Mucosa of descending colon (tissue), 3 donors: ENCODE results near the gene LMTK2. TPM values are rescaled to one million over a fixed set of nuclear protein-coding genes. Genes with fewer than 3 reads are reported as not detected.

Experiments
- ATAC-seq: fragments of 200-7000 bp; cut with Tn5 transposase; one replicate; pipeline ENCODE4 v1.9.1; 2020; ENCODE audit warnings: mild to moderate bottlenecking, moderate library complexity
- DNase-seq, 3 donors: peaks; one replicate each; pipeline ENCODE4 v3.0.0-alpha.2; 2020
- H3K36me3 ChIP-seq: fragments of 200-600 bp; one replicate; pipeline ENCODE4 v1.8.0; 2021; ENCODE audit warnings: low read depth, mild to moderate bottlenecking
- H3K4me1 ChIP-seq: fragments of 200-600 bp; one replicate; pipeline ENCODE4 v1.8.0; 2021; ENCODE audit warnings: low read depth, mild to moderate bottlenecking
- H3K4me3 ChIP-seq: fragments of 200-600 bp; one replicate; pipeline ENCODE4 v1.8.0; 2021; ENCODE audit warnings: mild to moderate bottlenecking
- H3K9me3 ChIP-seq: fragments of 200-600 bp; one replicate; pipeline ENCODE4 v1.8.0; 2021; ENCODE audit warnings: mild to moderate bottlenecking
- CTCF ChIP-seq: fragments of 200-600 bp; IDR thresholded peaks from one replicate; pipeline ENCODE4 v1.8.0; 2022; ENCODE audit warnings: antibody characterized with exemption, mild to moderate bottlenecking
- intact Hi-C, 2 donors: fragments of 100-400 bp; cut with DNase I in 1 of 2; cut with micrococcal nuclease in 1 of 2; formaldehyde crosslinking; loops; one replicate each; pipeline versions ENCODE4 v1.11.0 to v1.11.1; 2022; cut with DNase I, micrococcal nuclease
- total RNA-seq, 3 donors: library from RNA; stranded (reverse); fragmentation: NEBNext Ultra II Directional in 2 of 3; extraction: Animal tissue kit (Norgen Biotek cat#: 25700) in 2 of 3; gene quantifications; one replicate each; pipeline versions ENCODE4 v1.2.1 to v1.2.4, GENCODE V29; 2021 to 2023
- donor health status: DM: no; HTN: no; CAD: no; lungs with moderate emphysema.
- donor health status: DM: no; HTN: no; CAD: no.
- donor health status: DM: no; HTN: yes; CAD: no.

LMTK2 gene
- total RNA-seq, 3 donors from 2014 or later, result 48.6 to 70.2 (median 52.9) TPM

DNA sequence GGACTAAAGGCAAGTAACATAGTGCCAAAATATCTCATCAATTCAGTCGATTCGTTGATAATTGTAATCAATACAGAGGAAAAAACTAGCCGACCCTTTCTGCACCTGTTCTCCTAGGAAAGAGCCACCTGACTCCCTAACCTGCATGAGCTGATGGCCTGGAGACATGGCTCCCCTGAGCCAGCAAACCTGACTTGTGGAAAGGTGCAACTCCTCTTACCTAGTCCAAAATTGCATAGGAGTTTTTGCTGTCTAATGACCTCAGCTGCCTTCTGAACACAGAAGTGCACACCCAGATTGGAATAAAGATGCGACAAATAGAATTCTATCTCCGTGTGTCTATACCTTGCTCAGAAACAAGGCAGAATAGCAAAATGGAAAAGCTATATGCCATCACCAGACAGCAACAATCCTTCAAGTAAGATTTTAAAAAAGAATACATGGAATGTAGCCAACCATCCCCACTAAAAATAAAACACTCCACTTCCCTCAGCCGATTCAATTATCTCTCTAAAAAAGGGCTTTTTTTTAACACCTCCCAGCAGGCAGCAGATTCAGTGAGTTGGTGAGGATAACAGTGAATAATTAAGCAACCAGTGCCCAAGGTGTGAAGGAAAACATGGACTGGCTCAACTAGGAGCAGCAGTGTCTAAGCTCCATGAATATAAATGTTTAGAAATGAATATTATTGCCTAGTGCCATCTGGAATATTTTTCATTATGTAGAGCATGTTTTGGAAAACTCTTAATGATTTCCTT lies 26.6 kb upstream of the LMTK2 start:
- no peak overlapping the region for H3K4me3 ChIP-seq
- no peak for TF ChIP-seq CTCF
- no peak for DNase-seq
- no peaks in the 10 kb centered on the region for H3K36me3 ChIP-seq
- H3K9me3 ChIP-seq, result no peaks in the 10 kb centered on the region
- no peaks in the 10 kb centered on the region for H3K4me1 ChIP-seq
- intact Hi-C loops, result no loop called here
- ATAC-seq, result no peak

DNA sequence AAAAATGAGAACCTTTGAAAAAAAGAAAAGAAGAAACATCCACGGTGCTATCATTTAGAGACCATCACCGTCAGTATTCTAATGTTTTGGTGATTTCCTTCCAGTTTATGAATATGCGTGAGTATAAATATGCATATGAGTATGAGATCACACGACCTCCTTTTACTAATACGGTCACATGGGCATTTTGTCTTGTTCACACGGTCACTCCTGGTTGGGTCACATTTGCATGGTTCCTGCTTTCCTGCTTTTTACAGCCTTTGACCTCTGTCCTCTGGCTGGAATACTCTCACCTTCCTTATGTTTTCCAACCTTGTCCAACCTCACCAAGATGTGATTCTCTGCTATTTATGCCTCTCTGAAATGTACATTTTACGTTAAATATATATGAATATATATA lies 25.3 kb upstream of the LMTK2 start:
- intact Hi-C loops, result no loop called here
- no peaks in the 10 kb centered on the region for H3K9me3 ChIP-seq
- no peak overlapping the region for H3K4me3 ChIP-seq
- H3K36me3 ChIP-seq, result no peaks in the 10 kb centered on the region
- no peak for ATAC-seq
- peaks cover 9% of the 10 kb centered on the region for H3K4me1 ChIP-seq
- TF ChIP-seq CTCF, result no peak
- DNase-seq, result no peak

DNA sequence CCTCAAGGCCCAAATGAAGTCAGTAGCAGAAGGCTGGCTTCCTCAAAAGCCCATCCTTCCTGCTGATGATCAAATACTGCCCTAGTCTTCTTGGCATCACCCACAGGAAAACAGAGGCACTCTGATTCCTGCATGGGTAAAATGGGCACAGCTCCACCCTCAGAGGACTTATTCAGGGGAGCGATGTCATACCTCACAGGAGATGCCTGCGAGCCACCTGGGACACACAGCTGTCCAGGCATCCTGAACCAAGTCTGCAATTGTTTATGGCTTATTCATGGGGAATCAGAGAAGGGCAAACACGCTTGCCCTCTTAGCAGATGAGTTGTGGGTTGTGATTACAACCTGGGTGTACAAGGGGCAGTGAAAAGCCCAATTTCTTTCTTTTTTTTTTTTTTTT lies 22.0 kb upstream of the LMTK2 start:
- no peak overlapping the region for H3K4me3 ChIP-seq
- no peak for DNase-seq
- H3K4me1 ChIP-seq, result peaks cover 14% of the 10 kb centered on the region
- no peaks in the 10 kb centered on the region for H3K9me3 ChIP-seq
- no peak for TF ChIP-seq CTCF
- ATAC-seq, result no peak
- intact Hi-C loops, result no loop called here
- H3K36me3 ChIP-seq, result no peaks in the 10 kb centered on the region

DNA sequence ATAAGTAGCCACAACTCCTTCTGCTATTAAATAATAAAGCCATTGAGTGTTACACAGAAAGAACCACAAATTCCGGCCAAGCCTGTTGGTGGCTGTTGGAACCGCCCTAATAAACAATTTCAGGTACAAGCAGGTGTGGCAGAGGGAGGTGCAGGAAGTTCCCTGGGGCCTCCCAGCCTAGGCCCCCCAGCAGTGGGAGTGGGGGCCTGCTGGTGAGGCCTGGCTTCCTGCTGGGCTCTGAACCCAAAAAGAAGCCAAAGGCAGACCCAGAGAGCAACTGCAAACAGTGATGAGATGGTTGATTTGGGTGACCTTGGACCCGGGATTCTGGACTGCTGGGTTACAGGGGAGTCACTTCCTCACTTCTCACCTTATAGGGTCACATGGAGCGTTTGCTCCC lies 21.0 kb upstream of the LMTK2 start:
- DNase-seq, result peak; percentile 52 to 59 (median 58)
- Histone ChIP-seq H3K4me1 (peaks cover 14% of the 10 kb centered on the region), H3K36me3 (no peaks in the 10 kb centered on the region), H3K4me3 (no peak overlapping the region), H3K9me3 (no peaks in the 10 kb centered on the region)
- intact Hi-C loops, result no loop called here
- ATAC-seq, result peak; percentile 66
- TF ChIP-seq CTCF, result no peak

GRCh38 chr7:98086281-98086718 lies 20.4 kb upstream of the LMTK2 start:
- no peak for TF ChIP-seq CTCF
- ATAC-seq (peak; percentile 96), DNase-seq (peak; percentile 92 to 93 (median 92))
- no peaks in the 10 kb centered on the region for H3K36me3 ChIP-seq
- no peaks in the 10 kb centered on the region for H3K9me3 ChIP-seq
- peaks cover 14% of the 10 kb centered on the region for H3K4me1 ChIP-seq
- H3K4me3 ChIP-seq, result no peak overlapping the region
- intact Hi-C loops, result no loop called here

DNA sequence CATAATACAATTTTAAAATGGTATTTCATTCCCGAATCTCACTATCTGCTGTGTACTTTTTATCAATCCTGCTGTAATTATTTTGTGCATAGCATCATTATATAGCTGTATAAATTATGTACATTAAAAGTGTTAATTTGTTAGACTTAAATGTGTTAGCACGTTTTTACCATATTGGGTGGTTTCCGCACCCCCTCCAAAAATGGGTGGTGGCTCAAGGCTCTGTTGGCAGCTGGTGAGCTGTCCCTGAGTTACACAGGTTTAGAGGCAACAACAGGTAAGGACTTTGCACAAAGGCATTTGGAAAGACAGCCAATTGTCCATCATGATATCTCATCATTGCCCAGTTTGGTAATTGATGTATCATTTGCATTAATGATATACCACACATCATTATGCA lies 18.6 kb upstream of the LMTK2 start:
- ATAC-seq (no peak), DNase-seq (no peak)
- Histone ChIP-seq H3K36me3 (no peaks in the 10 kb centered on the region), H3K9me3 (no peaks in the 10 kb centered on the region), H3K4me3 (no peak overlapping the region), H3K4me1 (peaks cover 14% of the 10 kb centered on the region)
- intact Hi-C loops, result no loop called here
- no peak for TF ChIP-seq CTCF
